ENCODE data around the gene SEMA5A.

The SEMA5A gene

DNA sequence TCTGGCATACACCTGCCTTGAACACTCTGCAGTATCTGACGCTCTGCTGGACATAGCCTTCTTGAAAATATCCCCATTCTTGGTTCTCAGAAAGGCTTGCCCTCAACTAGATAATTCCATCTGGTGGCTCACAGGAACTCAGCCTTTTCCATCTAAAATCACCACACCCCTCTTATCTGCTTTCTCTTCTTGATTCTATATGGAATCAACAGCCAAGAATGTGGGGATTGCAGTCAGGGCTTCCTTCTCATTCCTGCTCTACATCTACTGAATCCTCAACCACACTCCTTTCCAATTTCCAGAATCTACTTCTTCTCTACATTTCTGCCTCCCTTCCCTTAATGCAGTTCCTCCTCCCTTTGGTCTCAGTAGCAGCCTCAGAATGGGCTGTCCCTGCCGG lies 170.1 kb downstream of the SEMA5A start:
- no peaks in the 10 kb centered on the region for H3K27me3 ChIP-seq (ENCODE audit: control insufficient read depth in 1 of 2, insufficient read depth in 2 of 2, low read length in 2 of 2)
- H3K9ac ChIP-seq (ENCODE audit: low read depth in 1 of 2, low read length in 2 of 2) = no peak overlapping the region
- H3K4me3 ChIP-seq (ENCODE audit: low read depth in 1 of 2, low read length in 2 of 2) = no peak overlapping the region
- H3K4me1 ChIP-seq (ENCODE audit: control insufficient read depth in 1 of 2, insufficient read depth in 2 of 2, low read length in 2 of 2) = no peaks in the 10 kb centered on the region
- H3K27ac ChIP-seq (ENCODE audit: low read depth, low read length) = no peak overlapping the region
- H3K9me3 ChIP-seq (ENCODE audit: control insufficient read depth in 1 of 2, low read length in 2 of 2) = no peaks in the 10 kb centered on the region
- H3K36me3 ChIP-seq (ENCODE audit: control insufficient read depth in 1 of 2, insufficient read depth in 2 of 2, low read length in 2 of 2) = peaks cover 0 to 2% of the 10 kb centered on the region in 2 donors

DNA sequence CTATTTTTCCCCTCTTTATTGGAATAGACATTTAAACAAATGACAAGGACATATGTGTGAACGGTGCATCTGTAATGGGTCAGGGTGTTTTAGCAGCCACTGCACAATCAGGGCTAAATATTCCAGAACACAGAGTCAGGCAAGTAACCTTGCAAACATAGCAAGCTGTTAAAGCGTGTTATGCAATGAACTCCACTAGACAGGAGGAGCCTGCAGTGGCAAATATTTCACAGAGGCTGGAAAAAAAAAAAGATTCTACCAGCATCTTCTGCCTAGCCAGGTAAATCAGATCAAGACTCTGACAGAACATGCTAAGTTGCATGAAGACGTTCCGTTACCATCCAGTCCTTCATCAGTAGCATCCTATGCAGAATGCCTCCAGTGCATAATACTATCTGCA lies 171.8 kb downstream of the SEMA5A start:
- Histone ChIP-seq H3K27me3 (ENCODE audit: control insufficient read depth in 1 of 2, insufficient read depth in 2 of 2, low read length in 2 of 2) (no peaks in the 10 kb centered on the region), H3K36me3 (ENCODE audit: control insufficient read depth in 1 of 2, insufficient read depth in 2 of 2, low read length in 2 of 2) (peaks cover 0 to 2% of the 10 kb centered on the region in 2 donors), H3K9me3 (ENCODE audit: control insufficient read depth in 1 of 2, low read length in 2 of 2) (peaks cover 0 to under 1% of the 10 kb centered on the region in 2 donors), H3K9ac (ENCODE audit: low read depth in 1 of 2, low read length in 2 of 2) (no peak overlapping the region), H3K4me1 (ENCODE audit: control insufficient read depth in 1 of 2, insufficient read depth in 2 of 2, low read length in 2 of 2) (no peaks in the 10 kb centered on the region), H3K27ac (ENCODE audit: low read depth, low read length) (no peak overlapping the region), H3K4me3 (ENCODE audit: low read depth in 1 of 2, low read length in 2 of 2) (no peak overlapping the region)

DNA sequence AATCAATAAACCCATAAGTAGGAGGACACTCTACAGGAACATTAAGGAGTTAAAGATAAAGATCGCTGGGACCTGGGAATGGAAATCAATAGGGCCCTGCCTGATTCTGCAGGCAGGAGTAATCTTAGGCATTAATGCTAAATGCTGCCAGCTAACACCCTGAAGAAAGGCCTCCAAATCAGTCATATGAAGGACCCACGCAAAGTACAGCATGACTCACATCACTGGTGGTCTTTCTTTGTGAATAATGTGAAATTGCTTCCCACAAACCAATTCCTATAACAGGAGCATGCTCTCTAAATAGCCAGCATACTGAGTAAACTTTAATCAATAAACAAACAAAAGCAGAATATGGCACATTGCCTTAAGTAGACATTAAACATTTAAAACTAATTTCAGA lies 172.3 kb downstream of the SEMA5A start:
- Histone ChIP-seq H3K9ac (ENCODE audit: low read depth in 1 of 2, low read length in 2 of 2) (no peak overlapping the region), H3K4me3 (ENCODE audit: low read depth in 1 of 2, low read length in 2 of 2) (no peak overlapping the region), H3K27ac (ENCODE audit: low read depth, low read length) (no peak overlapping the region), H3K27me3 (ENCODE audit: control insufficient read depth in 1 of 2, insufficient read depth in 2 of 2, low read length in 2 of 2) (no peaks in the 10 kb centered on the region), H3K9me3 (ENCODE audit: control insufficient read depth in 1 of 2, low read length in 2 of 2) (peaks cover 0 to 4% of the 10 kb centered on the region in 2 donors), H3K4me1 (ENCODE audit: control insufficient read depth in 1 of 2, insufficient read depth in 2 of 2, low read length in 2 of 2) (no peaks in the 10 kb centered on the region), H3K36me3 (ENCODE audit: control insufficient read depth in 1 of 2, insufficient read depth in 2 of 2, low read length in 2 of 2) (peaks cover 0 to 2% of the 10 kb centered on the region in 2 donors)

DNA sequence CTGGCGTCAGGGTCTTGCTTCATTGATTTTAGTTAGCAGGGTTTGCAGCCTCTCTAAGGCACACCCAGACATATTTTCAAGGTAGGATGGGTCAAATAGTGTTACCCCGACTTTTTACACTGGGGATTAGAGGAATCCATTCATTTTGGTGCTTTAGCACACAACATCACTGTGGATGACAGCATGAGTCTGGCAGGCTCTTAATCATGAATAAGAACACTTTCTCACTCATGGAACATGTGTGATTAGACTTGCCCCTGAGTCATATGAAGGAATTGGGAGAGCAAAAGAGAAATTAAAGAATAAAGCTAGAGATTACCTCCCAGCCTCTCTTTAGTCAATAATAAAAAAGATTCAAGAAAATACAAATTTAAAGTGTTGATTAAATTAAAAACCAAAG lies 175.6 kb downstream of the SEMA5A start:
- no peaks in the 10 kb centered on the region for H3K4me1 ChIP-seq (ENCODE audit: control insufficient read depth in 1 of 2, insufficient read depth in 2 of 2, low read length in 2 of 2)

DNA sequence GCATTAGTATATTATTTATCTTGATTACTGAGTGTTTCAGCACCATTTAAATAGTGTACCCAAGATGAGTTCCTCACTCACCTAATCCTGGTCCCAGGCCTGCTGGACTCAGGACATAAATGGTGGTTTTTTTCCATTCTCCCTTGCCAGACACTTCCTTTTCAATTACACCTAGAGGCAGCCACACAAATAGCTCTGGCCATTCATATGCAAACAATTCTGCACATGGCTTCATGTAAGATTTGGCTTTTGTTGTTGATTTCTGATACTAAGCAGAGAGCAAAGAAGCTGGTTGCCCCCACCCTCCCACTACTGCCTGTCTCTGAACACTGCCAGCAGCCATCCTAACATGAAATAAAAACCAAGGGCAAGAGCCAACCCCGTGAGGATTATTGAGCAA lies 180.4 kb downstream of the SEMA5A start:
- Histone ChIP-seq H3K9me3 (ENCODE audit: control insufficient read depth in 1 of 2, low read length in 2 of 2) (peaks cover 0 to 4% of the 10 kb centered on the region in 2 donors), H3K4me3 (ENCODE audit: low read depth in 1 of 2, low read length in 2 of 2) (no peak overlapping the region), H3K27ac (ENCODE audit: low read depth, low read length) (no peak overlapping the region), H3K9ac (ENCODE audit: low read depth in 1 of 2, low read length in 2 of 2) (no peak overlapping the region), H3K4me1 (ENCODE audit: control insufficient read depth in 1 of 2, insufficient read depth in 2 of 2, low read length in 2 of 2) (no peaks in the 10 kb centered on the region), H3K27me3 (ENCODE audit: control insufficient read depth in 1 of 2, insufficient read depth in 2 of 2, low read length in 2 of 2) (no peaks in the 10 kb centered on the region), H3K36me3 (ENCODE audit: control insufficient read depth in 1 of 2, insufficient read depth in 2 of 2, low read length in 2 of 2) (no peaks in the 10 kb centered on the region)

More for the DNA sequence above, 175.6 kb downstream of the SEMA5A start:
- Histone ChIP-seq H3K4me3 (ENCODE audit: low read depth in 1 of 2, low read length in 2 of 2) (no peak overlapping the region), H3K36me3 (ENCODE audit: control insufficient read depth in 1 of 2, insufficient read depth in 2 of 2, low read length in 2 of 2) (peaks cover 0 to 2% of the 10 kb centered on the region in 2 donors), H3K9ac (ENCODE audit: low read depth in 1 of 2, low read length in 2 of 2) (no peak overlapping the region), H3K27ac (ENCODE audit: low read depth, low read length) (no peak overlapping the region), H3K9me3 (ENCODE audit: control insufficient read depth in 1 of 2, low read length in 2 of 2) (peaks cover 0 to 4% of the 10 kb centered on the region in 2 donors), H3K27me3 (ENCODE audit: control insufficient read depth in 1 of 2, insufficient read depth in 2 of 2, low read length in 2 of 2) (no peaks in the 10 kb centered on the region)

DNA sequence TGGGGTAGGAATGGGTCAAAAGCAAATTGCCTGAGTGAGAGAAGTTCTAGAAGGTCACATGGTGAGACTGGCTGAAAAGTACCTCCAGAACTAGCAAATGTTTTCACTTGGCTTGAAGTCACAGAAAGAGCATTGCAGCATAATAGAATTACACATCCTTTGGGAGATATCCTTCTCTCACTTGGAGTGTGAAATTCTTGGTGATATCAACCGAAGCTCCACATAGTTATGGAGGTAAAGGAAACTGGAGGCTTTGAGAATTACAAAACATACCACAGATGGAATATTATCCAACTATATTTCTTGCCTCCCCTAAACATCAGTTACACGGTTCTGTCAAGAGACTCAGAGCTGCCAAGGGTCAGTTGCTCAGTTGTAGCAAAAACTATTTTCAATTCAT lies 182.4 kb downstream of the SEMA5A start:
- Histone ChIP-seq H3K4me1 (ENCODE audit: control insufficient read depth in 1 of 2, insufficient read depth in 2 of 2, low read length in 2 of 2) (no peaks in the 10 kb centered on the region), H3K4me3 (ENCODE audit: low read depth in 1 of 2, low read length in 2 of 2) (no peak overlapping the region), H3K9me3 (ENCODE audit: control insufficient read depth in 1 of 2, low read length in 2 of 2) (no peaks in the 10 kb centered on the region), H3K9ac (ENCODE audit: low read depth in 1 of 2, low read length in 2 of 2) (no peak overlapping the region), H3K27ac (ENCODE audit: low read depth, low read length) (no peak overlapping the region), H3K27me3 (ENCODE audit: control insufficient read depth in 1 of 2, insufficient read depth in 2 of 2, low read length in 2 of 2) (no peaks in the 10 kb centered on the region), H3K36me3 (ENCODE audit: control insufficient read depth in 1 of 2, insufficient read depth in 2 of 2, low read length in 2 of 2) (no peaks in the 10 kb centered on the region)

DNA sequence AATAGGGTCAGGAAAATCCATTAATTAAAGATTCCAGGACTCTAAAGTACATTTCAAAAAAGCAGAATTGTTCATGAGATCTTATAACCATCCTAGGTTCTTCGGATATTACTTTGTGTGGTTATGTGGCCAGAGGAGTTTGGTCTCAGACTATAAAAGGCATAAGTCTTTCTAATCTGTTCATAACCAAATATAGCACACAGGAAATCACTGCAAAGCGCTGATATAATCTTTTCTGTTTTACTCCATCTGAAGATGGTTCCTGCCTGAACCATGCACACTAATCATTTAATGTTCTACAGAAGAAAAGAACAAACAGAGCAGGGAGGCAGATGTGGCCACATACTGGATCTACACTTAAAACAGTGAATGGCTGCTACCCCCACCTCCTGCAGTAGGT lies 182.8 kb downstream of the SEMA5A start:
- Histone ChIP-seq H3K27ac (ENCODE audit: low read depth, low read length) (no peak overlapping the region), H3K4me3 (ENCODE audit: low read depth in 1 of 2, low read length in 2 of 2) (no peak overlapping the region), H3K4me1 (ENCODE audit: control insufficient read depth in 1 of 2, insufficient read depth in 2 of 2, low read length in 2 of 2) (no peaks in the 10 kb centered on the region), H3K9ac (ENCODE audit: low read depth in 1 of 2, low read length in 2 of 2) (no peak overlapping the region), H3K9me3 (ENCODE audit: control insufficient read depth in 1 of 2, low read length in 2 of 2) (no peaks in the 10 kb centered on the region), H3K27me3 (ENCODE audit: control insufficient read depth in 1 of 2, insufficient read depth in 2 of 2, low read length in 2 of 2) (no peaks in the 10 kb centered on the region), H3K36me3 (ENCODE audit: control insufficient read depth in 1 of 2, insufficient read depth in 2 of 2, low read length in 2 of 2) (no peaks in the 10 kb centered on the region)

DNA sequence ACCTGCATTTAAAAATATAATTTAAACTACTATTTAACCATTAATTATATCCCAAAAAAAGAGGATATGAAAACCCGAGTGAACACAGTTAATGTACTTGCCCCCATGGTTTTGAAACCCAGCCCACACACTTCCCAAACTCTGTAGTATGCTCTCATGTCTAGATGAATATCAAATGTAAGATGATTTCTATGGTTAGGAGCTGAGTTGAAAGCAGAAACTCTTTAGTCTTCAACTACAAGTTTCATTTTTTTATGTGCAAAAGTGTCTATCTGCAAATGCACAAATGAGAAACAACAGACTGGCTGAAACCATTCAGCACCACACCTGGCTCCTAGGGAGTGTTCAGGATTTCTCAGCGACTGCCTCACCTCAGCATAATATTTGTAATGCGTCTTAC lies 183.3 kb downstream of the SEMA5A start:
- H3K27ac ChIP-seq (ENCODE audit: low read depth, low read length) = no peak overlapping the region

DNA sequence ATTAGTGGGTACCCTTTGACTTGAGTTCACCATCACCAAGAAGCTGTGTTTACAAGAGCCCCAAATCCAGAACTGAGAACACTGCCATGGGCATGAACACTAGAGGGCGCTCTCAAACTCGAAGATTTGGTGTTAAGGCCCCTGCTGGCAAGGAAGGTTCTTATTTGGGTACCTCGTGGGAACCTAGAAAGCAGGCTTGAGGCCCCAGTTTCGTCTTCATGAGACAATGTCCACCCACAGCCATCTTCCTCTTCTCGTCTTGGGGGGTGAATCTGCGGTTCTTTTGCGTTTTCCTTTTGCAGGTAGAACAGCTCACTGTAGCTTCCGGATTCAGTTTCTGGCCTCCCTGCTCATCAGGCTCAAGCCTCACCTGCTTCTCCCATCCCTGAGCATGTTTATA lies 184.0 kb downstream of the SEMA5A start:
- Histone ChIP-seq H3K36me3 (ENCODE audit: control insufficient read depth in 1 of 2, insufficient read depth in 2 of 2, low read length in 2 of 2) (no peaks in the 10 kb centered on the region), H3K9me3 (ENCODE audit: control insufficient read depth in 1 of 2, low read length in 2 of 2) (no peaks in the 10 kb centered on the region), H3K27me3 (ENCODE audit: control insufficient read depth in 1 of 2, insufficient read depth in 2 of 2, low read length in 2 of 2) (no peaks in the 10 kb centered on the region), H3K4me3 (ENCODE audit: low read depth in 1 of 2, low read length in 2 of 2) (no peak overlapping the region), H3K9ac (ENCODE audit: low read depth in 1 of 2, low read length in 2 of 2) (no peak overlapping the region), H3K27ac (ENCODE audit: low read depth, low read length) (no peak overlapping the region), H3K4me1 (ENCODE audit: control insufficient read depth in 1 of 2, insufficient read depth in 2 of 2, low read length in 2 of 2) (peaks cover 0 to under 1% of the 10 kb centered on the region in 2 donors)

More for the DNA sequence above, 183.3 kb downstream of the SEMA5A start:
- H3K4me3 ChIP-seq (ENCODE audit: low read depth in 1 of 2, low read length in 2 of 2) = no peak overlapping the region
- H3K9ac ChIP-seq (ENCODE audit: low read depth in 1 of 2, low read length in 2 of 2) = no peak overlapping the region
- H3K36me3 ChIP-seq (ENCODE audit: control insufficient read depth in 1 of 2, insufficient read depth in 2 of 2, low read length in 2 of 2) = no peaks in the 10 kb centered on the region
- no peaks in the 10 kb centered on the region for H3K9me3 ChIP-seq (ENCODE audit: control insufficient read depth in 1 of 2, low read length in 2 of 2)
- no peaks in the 10 kb centered on the region for H3K27me3 ChIP-seq (ENCODE audit: control insufficient read depth in 1 of 2, insufficient read depth in 2 of 2, low read length in 2 of 2)
- H3K4me1 ChIP-seq (ENCODE audit: control insufficient read depth in 1 of 2, insufficient read depth in 2 of 2, low read length in 2 of 2) = no peaks in the 10 kb centered on the region

DNA sequence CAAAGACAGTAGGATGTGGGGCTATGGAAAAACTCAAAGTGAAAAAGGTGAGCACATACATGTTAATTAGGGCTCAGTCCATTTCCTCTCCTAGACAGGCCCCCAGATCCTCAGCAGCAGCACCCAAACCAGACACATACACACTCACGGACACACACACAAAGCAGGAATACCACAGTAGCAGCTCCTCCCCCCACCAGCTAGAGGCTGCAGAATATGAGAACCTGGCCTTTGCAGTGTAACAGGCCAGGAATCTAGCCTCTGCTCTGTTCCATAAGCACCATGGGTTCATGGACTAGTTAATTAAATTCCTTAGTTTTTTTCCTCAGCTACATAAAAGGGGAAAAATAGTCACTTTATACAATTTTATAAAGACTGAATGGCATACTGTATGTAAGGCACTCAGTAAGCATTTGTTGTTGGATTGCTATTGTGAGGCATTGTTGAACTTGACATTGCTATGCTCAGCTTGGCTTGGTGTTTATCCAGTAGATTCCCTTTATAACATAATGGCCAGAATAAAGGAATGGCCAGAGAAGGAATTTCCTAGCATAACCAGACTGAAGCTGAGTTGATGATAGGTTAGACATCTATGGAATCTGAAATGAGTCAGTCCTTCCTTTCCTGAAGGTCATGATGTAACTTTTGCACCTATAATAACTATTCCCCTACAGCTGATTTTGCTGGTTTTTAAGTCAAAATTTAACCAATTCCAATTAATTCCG lies 186.8 kb downstream of the SEMA5A start:
- H3K4me1 ChIP-seq (ENCODE audit: control insufficient read depth in 1 of 2, insufficient read depth in 2 of 2, low read length in 2 of 2) = peaks cover 0 to 3% of the 10 kb centered on the region in 2 donors
- H3K4me3 ChIP-seq (ENCODE audit: low read depth in 1 of 2, low read length in 2 of 2) = no peak overlapping the region
- H3K9me3 ChIP-seq (ENCODE audit: control insufficient read depth in 1 of 2, low read length in 2 of 2) = no peaks in the 10 kb centered on the region
- no peaks in the 10 kb centered on the region for H3K27me3 ChIP-seq (ENCODE audit: control insufficient read depth in 1 of 2, insufficient read depth in 2 of 2, low read length in 2 of 2)
- H3K36me3 ChIP-seq (ENCODE audit: control insufficient read depth in 1 of 2, insufficient read depth in 2 of 2, low read length in 2 of 2) = no peaks in the 10 kb centered on the region
- no peak overlapping the region for H3K27ac ChIP-seq (ENCODE audit: low read depth, low read length)
- no peak overlapping the region for H3K9ac ChIP-seq (ENCODE audit: low read depth in 1 of 2, low read length in 2 of 2)
